ENCODE results near the gene VAMP8.

DNA sequence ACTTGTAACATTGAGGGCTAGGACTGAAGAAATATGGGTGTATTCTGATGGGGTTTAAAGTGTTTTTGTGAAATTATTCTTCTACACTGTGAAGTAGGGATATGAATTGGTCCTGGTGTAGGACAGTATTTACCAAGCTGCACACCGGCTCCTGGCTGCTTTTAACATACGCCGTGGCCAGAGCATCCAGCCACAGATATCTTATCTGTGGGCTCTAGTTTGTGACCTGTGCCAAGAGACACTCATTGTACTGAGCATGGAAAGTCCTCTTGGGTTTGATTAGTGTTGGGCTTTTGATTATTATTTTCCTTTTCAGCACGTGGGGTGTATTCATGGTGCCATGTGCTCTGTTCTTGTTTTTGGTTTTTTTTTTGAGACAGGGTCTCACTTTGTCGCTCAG, 46.6 kb downstream of the VAMP8 start:
- no peak for TF ChIP-seq POLR2A (IDR thresholded peaks at IDR 0.05)
- TF ChIP-seq, protein P1, sequence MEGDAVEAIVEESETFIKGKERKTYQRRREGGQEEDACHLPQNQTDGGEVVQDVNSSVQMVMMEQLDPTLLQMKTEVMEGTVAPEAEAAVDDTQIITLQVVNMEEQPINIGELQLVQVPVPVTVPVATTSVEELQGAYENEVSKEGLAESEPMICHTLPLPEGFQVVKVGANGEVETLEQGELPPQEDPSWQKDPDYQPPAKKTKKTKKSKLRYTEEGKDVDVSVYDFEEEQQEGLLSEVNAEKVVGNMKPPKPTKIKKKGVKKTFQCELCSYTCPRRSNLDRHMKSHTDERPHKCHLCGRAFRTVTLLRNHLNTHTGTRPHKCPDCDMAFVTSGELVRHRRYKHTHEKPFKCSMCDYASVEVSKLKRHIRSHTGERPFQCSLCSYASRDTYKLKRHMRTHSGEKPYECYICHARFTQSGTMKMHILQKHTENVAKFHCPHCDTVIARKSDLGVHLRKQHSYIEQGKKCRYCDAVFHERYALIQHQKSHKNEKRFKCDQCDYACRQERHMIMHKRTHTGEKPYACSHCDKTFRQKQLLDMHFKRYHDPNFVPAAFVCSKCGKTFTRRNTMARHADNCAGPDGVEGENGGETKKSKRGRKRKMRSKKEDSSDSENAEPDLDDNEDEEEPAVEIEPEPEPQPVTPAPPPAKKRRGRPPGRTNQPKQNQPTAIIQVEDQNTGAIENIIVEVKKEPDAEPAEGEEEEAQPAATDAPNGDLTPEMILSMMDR (IDR thresholded peaks at IDR 0.05): no peak

Measured in heart left ventricle (tissue), 13 donors.